Left lung (tissue), 10 donors: Measurements from ENCODE around the gene RAB9B. TPM values are rescaled to one million over a fixed set of nuclear protein-coding genes. Genes with fewer than 3 reads are reported as not detected.
"Not testable (repeated sequence)": the region's sequence is repeated elsewhere in the genome, so short reads cannot be mapped to it uniquely, and the experiment has no call there.

Experiments
- ATAC-seq: fragments of 200-7000 bp; cut with Tn5 transposase; one replicate; pipeline ENCODE4 v1.9.1; 2020; ENCODE audit warnings: moderate library complexity
- DNase-seq, 4 donors: peaks; one replicate each; pipeline ENCODE4 v3.0.0-alpha.2; 2013 to 2020
- H3K27ac ChIP-seq, 2 donors: fragments of 200-600 bp; sonication (generic) in 1 of 2; one replicate each; pipeline versions ENCODE4 v1.5.0 to v1.8.0; 2020 to 2021
- H3K27me3 ChIP-seq, 2 donors: fragments of 200-600 bp; sonication (generic) in 1 of 2; one replicate each; pipeline versions ENCODE4 v1.5.0 to v1.8.0; 2020 to 2021
- H3K36me3 ChIP-seq, 2 donors: fragments of 200-600 bp; sonication (generic) in 1 of 2; one replicate each; pipeline versions ENCODE4 v1.5.0 to v1.8.0; 2020 to 2021
- H3K4me1 ChIP-seq, 2 donors: fragments of 200-600 bp; one replicate each; pipeline ENCODE4 v1.8.0; 2021
- H3K4me3 ChIP-seq, 2 donors: fragments of 200-600 bp; sonication (generic) in 1 of 2; one replicate each; pipeline versions ENCODE4 v1.5.0 to v1.8.0; 2020 to 2021; ENCODE audit warnings: mild to moderate bottlenecking in 1 of 2
- H3K9me3 ChIP-seq, 2 donors: fragments of 200-600 bp; sonication (generic) in 1 of 2; one replicate each; pipeline versions ENCODE4 v1.5.0 to v1.8.0; 2020 to 2021
- CTCF ChIP-seq, 2 donors: fragments of 200-600 bp; sonication (generic) in 1 of 2; IDR thresholded peaks; one replicate each; pipeline versions ENCODE4 v1.5.0 to v1.8.0; 2021; ENCODE audit warnings: antibody characterized with exemption in 2 of 2
- intact Hi-C, 2 donors: fragments of 100-400 bp; cut with DNase I; formaldehyde crosslinking; loops; one replicate each; pipeline versions ENCODE4 v1.11.2 to v1.14.2; 2022
- polyA plus RNA-seq, 6 donors: library from polyadenylated mRNA; unstranded; fragments of 120-200 nt; gene quantifications; one replicate each; pipeline ENCODE4 v1.2.1, GENCODE V29; 2013; ENCODE audit not compliant: insufficient read length in 6 of 6
- total RNA-seq, 2 donors: library from RNA; stranded (reverse); fragmentation: NEBNext Ultra II Directional; extraction: Animal tissue kit (Norgen Biotek cat#: 25700); gene quantifications; one replicate each; pipeline ENCODE4 v1.2.1, GENCODE V29; 2021
- donor health status: DM: no; HTN: yes; CAD: no.
- donor health status: DM: no; HTN: no; CAD: no.

RAB9B gene
- total and polyA plus RNA-seq, 8 donors = 0.93 to 3.4 (median 2.9) TPM

- H3K36me3 ChIP-seq = no peaks in the 10 kb centered on the region
- DNase-seq (no peak), ATAC-seq (no peak)
- no peak overlapping the region for H3K4me3 ChIP-seq
- peaks cover 0 to 5% of the 10 kb centered on the region in 2 donors for H3K27me3 ChIP-seq
- no peaks in the 10 kb centered on the region for H3K9me3 ChIP-seq
- no peak overlapping the region for H3K27ac ChIP-seq
- intact Hi-C loops = loop anchor here in 1 of 2 donors (10.0 kb wide), 1 partner anchor 134 kb away; no protein-coding TSS in a partner anchor
- H3K4me1 ChIP-seq = no peaks in the 10 kb centered on the region
- no peak for TF ChIP-seq CTCF (IDR thresholded peaks at IDR 0.05)
Measured at GRCh38 chrX:103828529-103828928, 3.5 kb downstream of the RAB9B start.

GRCh38 chrX:103825881-103826280 is 6.2 kb downstream of the RAB9B start:
- Histone ChIP-seq H3K27ac (no peak overlapping the region), H3K27me3 (peaks cover 0 to 5% of the 10 kb centered on the region in 2 donors), H3K4me1 (no peaks in the 10 kb centered on the region), H3K9me3 (no peaks in the 10 kb centered on the region), H3K36me3 (no peaks in the 10 kb centered on the region), H3K4me3 (no peak overlapping the region)
- DNase-seq (no peak), ATAC-seq (no peak)
- intact Hi-C loops = loop anchor here in 1 of 2 donors (10.0 kb wide), 1 partner anchor 131 kb away; no protein-coding TSS in a partner anchor
- no peak for TF ChIP-seq CTCF (IDR thresholded peaks at IDR 0.05)

- DNase-seq (no peak), ATAC-seq (no peak)
- H3K27me3 ChIP-seq = peaks cover 0 to 5% of the 10 kb centered on the region in 2 donors
- no peaks in the 10 kb centered on the region for H3K36me3 ChIP-seq
- TF ChIP-seq CTCF (IDR thresholded peaks at IDR 0.05) = no peak
- no peak overlapping the region for H3K27ac ChIP-seq
- H3K9me3 ChIP-seq = no peaks in the 10 kb centered on the region
- no peaks in the 10 kb centered on the region for H3K4me1 ChIP-seq
- no peak overlapping the region for H3K4me3 ChIP-seq
- intact Hi-C loops = loop anchor here in 1 of 2 donors (10.0 kb wide), 1 partner anchor 129 kb away; no protein-coding TSS in a partner anchor
Measured at GRCh38 chrX:103823591-103823990, 8.5 kb downstream of the RAB9B start.

GRCh38 chrX:103820802-103821201 is 11.3 kb downstream of the RAB9B start:
- not testable (repeated sequence) for H3K27ac ChIP-seq, ATAC-seq, H3K4me3 ChIP-seq, DNase-seq, H3K36me3 ChIP-seq, H3K4me1 ChIP-seq, H3K27me3 ChIP-seq, H3K9me3 ChIP-seq
- intact Hi-C loops = loop anchor here in 1 of 2 donors (10.0 kb wide), 1 partner anchor 126 kb away; no protein-coding TSS in a partner anchor

GRCh38 chrX:103818842-103819619 is 13.0 kb downstream of the RAB9B start:
- Histone ChIP-seq H3K4me3 (no peak overlapping the region), H3K27ac (no peak overlapping the region), H3K27me3 (no peaks in the 10 kb centered on the region), H3K36me3 (no peaks in the 10 kb centered on the region), H3K4me1 (no peaks in the 10 kb centered on the region), H3K9me3 (no peaks in the 10 kb centered on the region)
- intact Hi-C loops = no loop called here
- DNase-seq (no peak), ATAC-seq (no peak)
- no peak for TF ChIP-seq CTCF (IDR thresholded peaks at IDR 0.05)
